Gastrocnemius medialis (tissue), 4 donors: Measurements from ENCODE around the gene CHCHD4. TPM values are rescaled to one million over a fixed set of nuclear protein-coding genes. Genes with fewer than 3 reads are reported as not detected.
"Not testable (repeated sequence)": the region's sequence is repeated elsewhere in the genome, so short reads cannot be mapped to it uniquely, and the experiment has no call there.

Experiments
- ATAC-seq, 2 donors: fragments of 150-250 bp; one replicate each; pipeline ENCODE4 v1.9.1; 2016
- DNase-seq, 2 donors: peaks; one replicate each; pipeline ENCODE4 v3.0.0-alpha.2; 2019
- H3K27ac ChIP-seq, 4 donors: fragments of 200-600 bp; sonication (generic); 1 replicate in 1 of 4; 2 replicates in 3 of 4; pipeline ENCODE4 v1.5.1; 2016 to 2018; ENCODE audit warnings: mild to moderate bottlenecking in 2 of 4, moderate library complexity in 1 of 4
- H3K27me3 ChIP-seq, 3 donors: fragments of 200-600 bp; sonication (generic) in 2 of 3; 1 replicate in 1 of 3; 2 replicates in 2 of 3; pipeline versions ENCODE4 v1.5.1 to v1.6.0; 2016 to 2019; ENCODE audit warnings: mild to moderate bottlenecking in 1 of 3, moderate library complexity in 1 of 3
- H3K36me3 ChIP-seq, 2 donors: fragments of 200-600 bp; sonication (generic) in 1 of 2; one replicate each; pipeline ENCODE4 v1.5.1; 2017 to 2018
- H3K4me1 ChIP-seq, 2 donors: fragments of 200-600 bp; sonication (generic) in 1 of 2; one replicate each; pipeline ENCODE4 v1.5.1; 2016 to 2017; ENCODE audit warnings: mild to moderate bottlenecking in 2 of 2
- H3K4me3 ChIP-seq, 4 donors: fragments of 200-600 bp; sonication (generic) in 3 of 4; 1 replicate in 1 of 4; 2 replicates in 3 of 4; pipeline ENCODE4 v1.5.1; 2016 to 2019; ENCODE audit warnings: mild to moderate bottlenecking in 2 of 4
- H3K9me3 ChIP-seq, 3 donors: fragments of 200-600 bp; sonication (generic) in 2 of 3; 1 replicate in 1 of 3; 2 replicates in 2 of 3; pipeline ENCODE4 v1.5.1; 2016 to 2019
- POLR2A ChIP-seq, 2 donors: fragments of 450-650 bp; IDR thresholded peaks; one replicate each; pipeline ENCODE4 v1.6.1; 2017; ENCODE audit warnings: antibody characterized with exemption in 2 of 2, mild to moderate bottlenecking in 2 of 2, moderate library complexity in 2 of 2
- in situ Hi-C, 4 donors: fragments of 200-750 bp; cut with MboI; loops; one replicate each; pipeline versions ENCODE4 v1.15.0 to v1.8.0; 2017; ENCODE audit warnings: low sequenced_read_pairs in 4 of 4
- intact Hi-C: fragments of 100-400 bp; cut with DNase I; formaldehyde crosslinking; loops from one replicate; pipeline ENCODE4 v1.15.1; 2023; ENCODE audit warnings: low total_unique reads
- total RNA-seq, 4 donors: library from RNA; depleted of rRNA; stranded (reverse); fragments of >200 nt; gene quantifications; one replicate each; pipeline versions ENCODE4 v1.1.0 to v1.2.3, GENCODE V29; 2016
- TF ChIP-seq, protein P1 (sequence below), 5 experiments: fragments of 450-650 bp in 3 of 5; fragments of 200-600 bp in 2 of 5; sonication (generic) in 2 of 5; IDR thresholded peaks in 4 of 5; conservative IDR thresholded peaks in 1 of 5; 1 replicate in 4 of 5; 2 replicates in 1 of 5; pipeline ENCODE4 v1.5.1; 2016 to 2019; ENCODE audit warnings: antibody characterized with exemption in 5 of 5, mild to moderate bottlenecking in 3 of 5, moderate library complexity in 3 of 5

CHCHD4 gene
- total RNA-seq, 4 donors from 2014 or later = 16.2 to 49.4 (median 22.8) TPM

DNA sequence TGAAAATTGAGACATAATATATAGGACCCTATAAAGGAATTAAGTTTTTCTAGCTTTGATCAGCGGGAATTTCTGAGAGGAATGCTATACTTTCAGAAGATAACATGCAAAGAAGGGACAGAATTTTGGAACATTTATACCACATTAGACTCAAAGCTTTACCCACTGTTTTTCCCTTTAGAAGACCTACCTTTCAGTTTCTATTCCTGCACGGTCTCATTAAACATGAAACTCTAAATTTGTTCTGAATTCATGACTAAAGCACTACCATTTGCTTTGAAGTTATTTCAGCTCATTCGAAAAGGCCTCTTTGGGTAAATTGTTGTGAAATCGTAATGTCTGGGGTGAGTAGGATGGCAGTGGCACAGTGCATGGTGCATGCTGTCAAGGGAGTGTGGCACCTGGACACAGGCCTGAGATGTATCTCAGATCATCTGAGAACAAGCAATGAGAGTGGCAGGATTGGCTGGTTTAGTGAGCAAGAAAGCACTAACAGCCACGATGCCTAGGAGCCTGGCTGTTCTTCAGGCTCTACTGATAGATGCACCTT, 42.5 kb downstream of the CHCHD4 start:
- H3K9me3 ChIP-seq = no peaks in the 10 kb centered on the region
- intact Hi-C loops = no loop called here
- ATAC-seq (no peak), DNase-seq (no peak)
- in situ Hi-C loops = no loop called here
- no peak overlapping the region for H3K4me3 ChIP-seq
- TF ChIP-seq, protein P1, sequence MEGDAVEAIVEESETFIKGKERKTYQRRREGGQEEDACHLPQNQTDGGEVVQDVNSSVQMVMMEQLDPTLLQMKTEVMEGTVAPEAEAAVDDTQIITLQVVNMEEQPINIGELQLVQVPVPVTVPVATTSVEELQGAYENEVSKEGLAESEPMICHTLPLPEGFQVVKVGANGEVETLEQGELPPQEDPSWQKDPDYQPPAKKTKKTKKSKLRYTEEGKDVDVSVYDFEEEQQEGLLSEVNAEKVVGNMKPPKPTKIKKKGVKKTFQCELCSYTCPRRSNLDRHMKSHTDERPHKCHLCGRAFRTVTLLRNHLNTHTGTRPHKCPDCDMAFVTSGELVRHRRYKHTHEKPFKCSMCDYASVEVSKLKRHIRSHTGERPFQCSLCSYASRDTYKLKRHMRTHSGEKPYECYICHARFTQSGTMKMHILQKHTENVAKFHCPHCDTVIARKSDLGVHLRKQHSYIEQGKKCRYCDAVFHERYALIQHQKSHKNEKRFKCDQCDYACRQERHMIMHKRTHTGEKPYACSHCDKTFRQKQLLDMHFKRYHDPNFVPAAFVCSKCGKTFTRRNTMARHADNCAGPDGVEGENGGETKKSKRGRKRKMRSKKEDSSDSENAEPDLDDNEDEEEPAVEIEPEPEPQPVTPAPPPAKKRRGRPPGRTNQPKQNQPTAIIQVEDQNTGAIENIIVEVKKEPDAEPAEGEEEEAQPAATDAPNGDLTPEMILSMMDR (IDR thresholded peaks at IDR 0.05 in 4 of 5, conservative IDR thresholded peaks at IDR 0.05 in 1 of 5) = no peak
- no peak for TF ChIP-seq POLR2A (IDR thresholded peaks at IDR 0.05)
- no peak overlapping the region for H3K27ac ChIP-seq
- peaks cover 0 to 3% (median 0%) of the 10 kb centered on the region in 3 donors for H3K27me3 ChIP-seq
- H3K36me3 ChIP-seq = no peaks in the 10 kb centered on the region
- no peaks in the 10 kb centered on the region for H3K4me1 ChIP-seq

DNA sequence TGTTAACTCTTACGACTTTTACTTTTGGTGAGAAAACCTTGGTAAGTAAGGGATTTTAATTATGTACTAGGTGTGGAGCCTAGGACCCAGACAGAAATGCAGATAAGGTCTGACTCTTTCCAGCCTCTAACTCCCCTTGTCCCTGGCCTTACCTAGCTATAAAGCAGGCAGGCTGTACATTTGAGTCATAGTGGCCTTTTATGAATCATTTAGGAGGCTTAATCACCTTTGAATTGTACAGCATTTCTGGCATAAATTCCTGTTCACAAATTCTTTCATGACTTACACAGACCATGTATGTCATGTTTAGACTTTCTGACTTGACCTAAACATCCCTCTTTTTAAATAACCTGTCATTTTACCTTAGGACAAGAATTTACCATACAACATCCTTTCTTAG, 47.4 kb downstream of the CHCHD4 start:
- Histone ChIP-seq H3K27me3 (peaks cover 0 to 1% (median 0%) of the 10 kb centered on the region in 3 donors), H3K27ac (no peak overlapping the region), H3K36me3 (no peaks in the 10 kb centered on the region), H3K9me3 (no peaks in the 10 kb centered on the region), H3K4me3 (no peak overlapping the region), H3K4me1 (no peaks in the 10 kb centered on the region)
- no peak for TF ChIP-seq POLR2A (IDR thresholded peaks at IDR 0.05)
- TF ChIP-seq, protein P1 (IDR thresholded peaks at IDR 0.05 in 4 of 5, conservative IDR thresholded peaks at IDR 0.05 in 1 of 5) = no peak
- no peak for ATAC-seq
- DNase-seq = no peak
- in situ Hi-C loops (no loop called here), intact Hi-C loops (no loop called here)

DNA sequence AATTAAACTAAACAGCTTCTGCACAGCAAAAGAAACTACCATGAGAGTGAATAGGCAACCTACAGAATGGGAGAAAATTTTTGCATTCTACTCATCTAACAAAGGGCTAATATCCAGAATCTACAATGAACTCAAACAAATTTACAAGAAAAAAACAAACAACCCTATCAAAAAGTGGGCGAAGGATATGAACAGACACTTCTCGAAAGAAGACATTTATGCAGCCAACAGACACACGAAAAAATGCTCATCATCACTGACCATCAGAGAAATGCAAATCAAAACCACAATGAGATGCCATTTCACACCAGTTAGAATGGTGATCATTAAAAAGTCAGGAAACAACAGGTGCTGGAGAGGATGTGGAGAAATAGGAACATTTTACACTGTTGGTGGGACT, 49.4 kb downstream of the CHCHD4 start:
- ATAC-seq, H3K36me3 ChIP-seq, H3K4me1 ChIP-seq, H3K9me3 ChIP-seq, intact Hi-C loops, H3K4me3 ChIP-seq, in situ Hi-C loops, H3K27me3 ChIP-seq, DNase-seq, H3K27ac ChIP-seq: not testable (repeated sequence)

DNA sequence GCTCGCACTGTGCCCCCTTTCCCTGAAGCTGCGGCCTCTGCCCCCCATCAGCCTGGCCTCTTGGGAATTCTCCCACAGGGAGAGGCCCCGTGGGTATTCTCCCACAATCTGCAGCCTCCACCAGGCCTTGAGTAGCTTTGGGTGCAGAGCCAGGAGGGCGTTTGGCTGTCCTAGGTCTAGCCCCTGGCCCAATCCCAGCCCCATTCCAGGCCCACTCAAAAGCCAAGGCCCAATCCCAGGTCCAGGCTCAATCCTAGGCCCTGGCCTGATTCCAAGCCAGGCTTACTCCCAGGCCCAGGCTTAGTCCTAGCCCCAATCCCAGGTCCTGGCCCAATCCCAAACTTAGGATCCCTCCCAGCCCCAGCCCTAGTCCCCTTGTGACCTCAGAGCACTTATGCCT, 59.8 kb downstream of the CHCHD4 start:
- TF ChIP-seq POLR2A (IDR thresholded peaks at IDR 0.05) = no peak
- TF ChIP-seq, protein P1 (IDR thresholded peaks at IDR 0.05 in 4 of 5, conservative IDR thresholded peaks at IDR 0.05 in 1 of 5) = no peak
- H3K9me3 ChIP-seq = no peaks in the 10 kb centered on the region
- H3K4me3 ChIP-seq = no peak overlapping the region
- H3K36me3 ChIP-seq = no peaks in the 10 kb centered on the region
- in situ Hi-C loops = no loop called here
- H3K4me1 ChIP-seq = no peaks in the 10 kb centered on the region
- intact Hi-C loops = no loop called here
- no peak overlapping the region for H3K27ac ChIP-seq
- DNase-seq = no peak
- ATAC-seq = no peak
- no peaks in the 10 kb centered on the region for H3K27me3 ChIP-seq

DNA sequence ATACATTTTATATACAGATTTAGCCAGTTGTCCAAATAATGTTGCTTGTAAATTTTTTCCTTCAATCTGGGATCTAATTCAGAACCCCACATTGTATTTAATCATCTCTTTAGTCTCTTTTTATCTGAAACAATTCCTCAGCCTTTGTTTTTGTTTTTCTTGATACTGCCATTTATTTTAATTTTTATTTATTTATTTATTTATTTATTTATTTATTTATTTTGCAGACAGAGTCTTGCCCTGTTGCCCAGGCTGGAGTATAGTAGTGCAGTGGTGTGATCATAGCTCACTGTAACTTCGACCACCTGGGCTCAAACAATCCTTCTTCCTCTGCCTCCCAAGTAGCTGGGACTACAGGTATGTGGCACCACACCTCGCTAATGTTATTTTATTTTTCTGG, 61.5 kb downstream of the CHCHD4 start:
- Histone ChIP-seq H3K4me3 (no peak overlapping the region), H3K27ac (no peak overlapping the region), H3K9me3 (no peaks in the 10 kb centered on the region), H3K4me1 (no peaks in the 10 kb centered on the region), H3K27me3 (no peaks in the 10 kb centered on the region), H3K36me3 (no peaks in the 10 kb centered on the region)
- in situ Hi-C loops (no loop called here), intact Hi-C loops (no loop called here)
- ATAC-seq (no peak), DNase-seq (no peak)
- no peak for TF ChIP-seq POLR2A (IDR thresholded peaks at IDR 0.05)
- TF ChIP-seq, protein P1 (IDR thresholded peaks at IDR 0.05 in 4 of 5, conservative IDR thresholded peaks at IDR 0.05 in 1 of 5) = no peak

Other genes starting within 250 kb of the CHCHD4 start
- gene WNT7A, start 244.8 kb downstream of the CHCHD4 start, total RNA-seq = not detected
- 100 to 1,000 TPM in 1 of 4 donors, 10 to 100 TPM in 3; 68.2 to 128 (median 78.6) TPM for gene TMEM43, start 182 bp upstream of the CHCHD4 start, total RNA-seq
- 10 to 100 TPM; 22.0 to 30.6 (median 27.0) TPM for gene XPC, start 53.7 kb upstream of the CHCHD4 start, total RNA-seq
- gene LSM3, start 53.9 kb upstream of the CHCHD4 start, total RNA-seq = 10 to 100 TPM; 11.6 to 16.8 (median 14.2) TPM